Inferior parietal cortex (tissue), 1 donor: ENCODE results near the gene MEOX1.

ENCODE experiments used
- DNase-seq: peaks from one replicate; pipeline ENCODE4 v3.0.0-alpha.2; 2016; ENCODE audit errors: extremely low spot score

Gene MEOX1

DNA sequence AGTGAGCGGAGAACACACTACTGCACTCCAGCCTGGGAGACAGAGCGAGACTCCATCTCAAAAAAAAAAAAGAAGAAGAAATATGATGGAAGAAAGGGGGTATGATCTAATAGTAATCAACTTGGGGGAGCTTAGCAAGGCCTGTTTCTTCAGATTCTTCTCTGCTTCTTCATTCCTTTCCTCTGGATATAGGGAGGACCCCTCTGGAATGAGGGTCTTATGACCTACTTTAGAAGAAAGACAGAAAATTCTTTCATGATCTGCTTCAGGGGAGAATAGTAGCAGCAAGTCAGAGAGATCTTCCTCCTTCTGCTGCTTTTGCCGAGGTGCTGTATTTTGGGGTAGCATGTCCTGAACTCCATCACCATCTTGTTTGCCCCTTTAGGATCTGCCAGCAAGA is 70.7 kb downstream of the MEOX1 start:
- no peak for DNase-seq
